ENCODE results near the gene LSM3.

The LSM3 gene

DNA sequence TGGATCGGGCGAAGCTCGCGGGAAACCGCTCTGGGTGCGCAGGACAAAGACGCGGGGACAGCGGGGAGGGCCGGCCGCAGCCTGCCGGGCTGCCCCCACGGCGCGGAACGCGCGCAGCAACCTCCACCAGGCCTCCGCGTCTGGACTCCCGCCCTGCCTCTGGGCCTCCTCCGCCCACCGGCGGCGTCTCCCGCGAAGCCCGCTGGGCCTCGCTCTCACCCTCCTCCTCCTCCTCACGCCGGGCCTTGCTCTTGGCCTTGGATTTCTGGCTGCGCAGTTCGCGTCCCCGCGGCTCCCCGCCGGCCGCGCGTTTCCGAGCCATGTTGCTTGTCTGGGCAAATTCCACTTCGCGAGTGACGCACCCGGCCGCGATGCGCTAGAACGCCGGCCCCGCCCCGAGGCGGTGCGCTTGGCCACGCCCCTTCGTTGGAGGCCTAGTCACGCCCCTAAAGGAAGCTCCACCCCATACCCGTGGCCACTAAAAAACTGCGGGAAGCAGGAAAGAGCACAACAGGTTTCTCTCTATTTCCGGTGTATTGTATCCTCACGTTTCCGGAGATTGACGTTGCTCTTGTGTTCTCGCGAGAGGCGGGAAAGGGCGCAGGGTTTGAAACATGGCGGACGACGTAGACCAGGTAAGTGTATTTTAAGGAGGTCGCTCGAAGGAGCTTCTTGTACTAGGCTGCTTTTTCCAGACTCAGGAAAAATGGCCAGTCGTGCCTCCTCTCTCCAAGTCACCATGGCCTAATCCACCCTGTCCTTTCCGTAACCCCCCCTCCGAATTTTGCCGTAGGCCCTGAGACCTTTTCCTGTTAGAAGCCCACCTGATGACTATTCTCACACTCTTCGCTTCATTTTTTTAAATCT is at the start of gene LSM3, which contains the start of gene XPC:
TSS of gene LSM3 (plus strand) at position 571 of the 867 bp plus-strand sequence. CDS start at position 615, 44 bp downstream.
TSS of gene XPC (minus strand) at position 355 of the 867 bp plus-strand sequence. CDS start at position 322, 33 bp downstream.
- peak; percentile 97 for DNase-seq

DNA sequence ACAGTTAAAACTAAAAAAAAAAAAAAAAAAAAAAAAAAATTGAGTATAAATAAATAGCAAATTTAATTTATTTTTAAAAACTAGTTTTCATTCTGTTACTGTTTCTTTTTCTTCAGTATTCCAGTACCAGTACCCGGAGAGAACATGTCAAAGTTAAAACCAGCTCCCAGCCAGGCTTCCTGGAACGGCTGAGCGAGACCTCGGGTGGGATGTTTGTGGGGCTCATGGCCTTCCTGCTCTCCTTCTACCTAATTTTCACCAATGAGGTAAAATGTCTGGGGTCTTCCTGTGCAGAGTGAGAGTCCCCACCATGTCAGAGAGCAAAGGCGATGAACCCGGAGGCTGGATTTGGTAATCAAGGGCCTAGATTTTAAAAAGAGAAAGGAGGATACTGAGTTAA is 49.3 kb upstream of the LSM3 start:
- no peak for DNase-seq

DNA sequence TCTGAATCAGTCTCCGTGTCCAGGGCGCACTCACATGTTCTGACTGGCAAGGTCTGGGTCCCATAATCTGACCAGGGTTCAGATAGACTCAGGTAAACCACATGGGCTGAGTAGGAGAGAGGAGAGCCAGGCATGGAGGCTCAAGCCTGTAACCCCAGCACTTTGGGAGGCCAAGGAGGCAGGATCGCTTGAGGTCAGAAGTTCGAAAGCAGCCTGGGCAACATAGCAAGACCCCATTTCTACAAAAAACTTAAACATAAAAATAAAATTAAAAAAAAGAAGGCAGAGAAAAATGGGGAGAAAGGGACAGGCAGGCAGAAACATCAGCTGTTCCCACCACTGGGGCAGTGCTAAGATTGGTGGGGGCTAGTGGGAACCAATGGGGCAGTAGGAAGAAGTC is 48.4 kb upstream of the LSM3 start:
- no peak for DNase-seq

DNA sequence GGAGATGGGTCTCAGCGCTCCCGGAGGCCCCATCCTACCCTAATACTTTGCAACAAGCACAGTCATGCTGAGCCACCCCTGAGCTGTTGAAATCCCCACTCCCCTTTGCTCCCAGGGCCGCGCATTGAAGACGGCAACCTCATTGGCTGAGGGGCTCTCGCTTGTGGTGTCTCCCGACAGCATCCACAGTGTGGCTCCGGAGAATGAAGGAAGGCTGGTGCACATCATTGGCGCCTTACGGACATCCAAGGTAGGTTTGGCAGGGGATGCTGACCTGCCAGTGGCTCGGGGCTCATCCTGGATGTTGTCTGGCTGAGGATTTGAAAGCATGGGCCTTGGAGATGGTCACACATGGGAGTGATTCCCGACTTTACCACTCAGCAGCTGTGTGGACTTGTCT is 47.9 kb upstream of the LSM3 start:
- DNase-seq = no peak

DNA sequence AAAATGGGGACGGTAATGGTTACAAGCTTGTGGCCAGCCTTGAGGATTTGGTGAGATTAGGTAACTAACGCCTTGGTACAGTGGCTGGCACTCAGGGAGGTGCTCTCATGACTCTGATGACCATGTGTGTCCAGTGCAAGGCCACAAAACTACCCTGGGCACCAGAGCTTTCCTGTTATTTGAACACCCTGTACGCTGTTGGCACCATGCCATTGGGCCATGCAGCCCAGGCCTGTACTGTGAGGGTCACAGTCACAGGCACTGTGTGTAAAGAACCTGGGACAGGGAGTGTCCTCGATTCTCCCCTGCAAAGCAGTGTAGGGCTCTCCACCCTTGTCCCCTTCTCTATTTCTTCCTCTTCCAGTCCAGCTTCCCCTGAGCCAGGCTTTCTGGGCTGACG is 47.5 kb upstream of the LSM3 start:
- no peak for DNase-seq

DNA sequence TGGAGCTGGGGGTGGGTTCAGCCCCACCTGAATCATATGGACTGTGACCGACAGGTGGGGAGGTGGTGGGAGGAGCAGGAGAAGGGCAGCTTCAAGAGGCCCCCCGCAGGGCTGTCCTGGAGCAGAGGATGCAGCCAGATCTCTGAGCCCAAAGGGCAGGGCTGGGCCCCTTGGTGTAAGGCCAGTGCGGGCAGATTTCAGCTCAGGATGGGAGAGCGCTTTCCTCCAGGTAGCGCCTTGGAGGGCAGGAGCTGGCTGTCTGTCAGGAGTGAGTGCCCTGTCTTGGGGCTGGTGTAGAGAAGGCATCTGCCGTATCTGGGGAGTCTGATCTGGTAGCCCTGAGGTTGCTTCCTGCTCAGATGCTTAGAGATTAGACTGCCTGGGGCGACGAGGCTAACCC is 46.5 kb upstream of the LSM3 start:
- no peak for DNase-seq

DNA sequence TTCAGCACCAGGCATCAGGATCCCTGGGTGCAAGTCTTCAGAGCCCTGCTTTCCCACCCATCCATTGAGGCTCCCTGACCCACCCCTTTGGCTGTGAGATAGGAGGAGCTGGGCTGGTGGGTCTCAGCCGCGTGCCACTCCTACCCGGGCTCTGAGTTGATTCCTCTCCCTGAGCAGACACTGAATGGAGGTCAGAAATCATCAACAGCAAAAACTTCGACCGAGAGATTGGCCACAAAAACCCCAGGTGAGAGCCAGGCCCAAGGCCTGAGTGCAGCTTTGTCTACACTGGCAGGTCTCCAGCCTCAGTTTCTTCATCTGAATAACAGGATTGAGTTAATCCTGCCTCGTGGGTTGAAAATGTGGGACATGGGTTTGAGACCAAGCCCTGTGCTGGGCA is 45.9 kb upstream of the LSM3 start:
- DNase-seq = no peak

DNA sequence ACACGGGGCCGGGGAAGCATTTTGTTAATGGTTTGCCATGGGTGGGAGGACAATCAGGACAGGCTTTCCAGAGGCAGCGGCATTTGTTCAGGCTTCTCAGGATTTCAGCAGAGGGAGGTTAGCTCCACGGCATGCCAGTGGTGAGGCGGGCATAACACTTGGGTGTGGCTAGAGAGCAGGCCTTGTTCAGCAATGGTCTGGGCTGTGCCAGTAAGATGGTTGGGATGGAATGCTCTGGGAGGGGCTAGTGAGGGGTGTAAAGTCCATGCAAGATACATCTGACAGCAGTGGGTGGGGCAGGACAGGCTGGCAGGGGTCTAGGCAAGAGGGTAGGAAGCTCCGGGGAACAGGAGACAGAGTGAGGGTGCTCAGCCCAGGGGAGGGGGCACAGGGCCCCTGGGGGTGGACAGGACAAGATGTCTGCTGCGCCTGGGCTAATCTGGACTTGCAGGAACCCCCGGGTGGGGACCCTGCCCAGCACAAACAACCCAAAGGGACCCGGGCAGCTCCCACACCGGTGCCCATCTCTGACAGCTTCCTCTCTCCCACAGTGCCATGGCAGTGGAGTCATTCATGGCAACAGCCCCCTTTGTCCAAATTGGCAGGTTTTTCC is 45.3 kb upstream of the LSM3 start:
- DNase-seq = no peak

DNA sequence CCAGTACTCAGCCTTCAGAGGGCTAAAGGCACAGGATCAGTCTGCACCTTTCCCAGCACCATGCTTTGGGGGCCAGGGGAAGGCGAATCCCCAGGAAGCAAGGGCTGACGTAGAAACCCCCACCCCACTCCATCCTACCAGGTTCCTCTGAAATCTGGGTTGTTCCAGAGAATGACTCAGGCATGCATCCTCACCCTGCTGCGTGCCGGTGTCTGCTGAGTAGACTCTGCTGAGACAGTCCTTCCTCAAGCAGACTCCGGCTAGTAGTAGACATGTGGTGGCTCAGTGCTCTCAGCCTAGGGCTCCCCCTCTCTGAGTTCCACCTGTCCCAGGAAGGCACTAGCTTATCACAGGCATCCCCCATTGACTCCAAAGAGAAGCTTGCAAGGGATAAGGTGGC is 44.7 kb upstream of the LSM3 start:
- DNase-seq = no peak

DNA sequence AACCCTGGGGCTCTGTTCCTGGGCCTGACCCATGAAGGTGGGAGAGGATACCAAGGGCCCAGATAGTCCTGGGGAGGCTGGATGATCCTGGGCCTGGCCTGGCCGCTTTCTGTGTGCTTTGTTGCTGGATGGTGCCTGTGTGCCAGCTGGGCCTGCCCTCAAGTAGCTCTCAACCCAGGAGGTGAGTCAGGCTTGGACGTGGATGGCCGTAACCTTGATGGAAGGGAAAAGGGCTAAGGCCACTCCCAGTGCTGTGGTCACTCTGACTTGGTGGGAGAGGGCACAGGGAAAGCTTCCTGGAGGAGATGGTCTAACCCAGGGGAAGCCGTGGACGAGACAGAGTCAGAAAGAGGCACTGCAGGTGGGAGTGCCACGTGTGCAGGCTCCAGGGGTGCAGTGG is 44.3 kb upstream of the LSM3 start:
- DNase-seq = no peak

DNA sequence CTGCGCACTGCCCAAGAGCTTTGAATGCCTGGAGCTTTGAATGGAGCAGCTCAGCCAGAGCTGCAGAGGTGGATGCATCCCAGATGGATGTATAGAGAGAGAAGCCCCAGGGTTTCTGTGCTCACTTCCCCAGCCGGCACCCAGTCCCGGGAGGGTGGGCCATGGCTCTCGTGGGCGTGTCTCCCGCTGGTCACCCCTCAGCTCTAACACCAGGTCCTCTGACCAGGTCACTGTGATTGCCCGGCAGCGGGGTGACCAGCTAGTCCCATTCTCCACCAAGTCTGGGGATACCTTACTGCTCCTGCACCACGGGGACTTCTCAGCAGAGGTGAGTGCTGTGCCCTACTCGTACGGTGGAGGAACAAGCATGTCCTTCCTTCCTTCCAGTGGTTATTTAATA is 43.0 kb upstream of the LSM3 start:
- no peak for DNase-seq

DNA sequence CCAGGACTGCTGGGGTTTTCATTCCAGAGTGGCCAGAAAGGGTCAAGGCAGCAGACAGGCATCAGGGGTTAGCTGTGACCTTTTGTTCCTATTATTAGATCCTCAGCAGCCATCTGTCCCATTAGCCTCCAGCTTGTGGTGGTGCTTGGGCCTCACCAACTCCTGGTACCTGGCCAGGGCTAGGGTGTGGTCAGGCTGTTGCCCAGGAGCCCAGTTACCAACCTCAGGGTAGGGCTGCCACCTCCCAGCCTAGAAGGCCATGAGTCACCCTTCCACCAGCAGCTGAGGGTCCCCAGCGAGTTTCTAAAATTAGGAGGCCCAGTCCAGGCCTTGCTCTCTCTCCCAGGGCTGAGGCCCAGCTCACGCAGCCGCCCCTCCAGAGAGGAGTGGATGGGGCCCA is 41.6 kb upstream of the LSM3 start:
- DNase-seq = no peak

DNA sequence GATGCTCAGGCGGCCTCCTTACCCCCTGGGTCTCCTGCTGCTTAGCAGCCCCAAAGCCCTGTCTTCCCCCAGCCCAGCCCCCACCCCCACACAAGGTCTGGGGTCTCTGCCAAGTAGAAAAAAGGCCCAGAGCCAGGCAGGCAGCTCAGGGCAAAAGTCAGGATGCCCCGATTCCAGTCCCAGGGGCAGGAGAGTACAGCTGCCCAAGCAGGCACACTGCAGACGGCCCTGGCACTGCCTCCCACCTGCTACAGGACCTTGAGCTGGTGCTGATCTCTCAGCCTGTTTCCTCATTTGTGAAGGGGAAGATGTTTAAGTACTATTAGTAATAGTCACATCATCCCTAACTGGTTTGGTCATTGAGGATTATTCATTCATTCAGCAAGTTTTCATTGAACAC is 41.2 kb upstream of the LSM3 start:
- DNase-seq = no peak

DNA sequence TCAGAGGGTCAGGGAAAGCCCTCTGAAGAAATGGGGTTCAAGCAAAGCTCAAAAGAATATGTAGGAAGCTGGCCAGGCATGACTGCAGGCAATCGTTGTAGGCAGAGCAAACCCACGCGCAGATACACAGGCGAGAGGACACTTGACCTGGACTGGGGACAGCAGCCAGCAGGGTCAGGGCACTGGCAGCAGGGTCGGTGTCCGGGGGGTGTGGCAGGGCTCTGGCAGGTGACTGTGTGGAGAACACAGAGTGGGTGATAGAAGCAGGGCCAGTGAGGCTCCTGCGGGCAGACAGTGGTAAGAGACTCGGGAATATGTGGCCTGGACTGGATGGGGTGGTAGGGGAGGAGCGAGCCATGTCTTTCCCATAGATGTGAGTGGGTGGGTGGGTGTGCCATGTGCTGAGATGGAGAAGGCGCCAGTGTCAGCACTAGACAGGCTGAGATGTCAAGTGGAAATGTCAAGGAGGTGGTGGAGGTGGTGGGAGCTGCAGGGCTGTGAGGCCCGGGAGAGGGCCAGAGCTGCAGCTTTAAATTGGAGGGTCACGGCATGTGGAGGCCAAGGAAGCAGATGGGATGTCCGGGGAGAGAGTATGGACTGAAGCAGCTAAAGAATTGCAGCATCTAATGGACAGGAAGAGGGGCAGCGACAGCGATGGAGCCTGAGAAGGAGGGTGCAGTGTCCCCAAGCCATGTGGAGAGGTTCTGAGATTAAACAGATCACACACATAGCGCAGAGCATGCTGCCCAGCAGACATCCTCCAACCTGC is 40.3 kb upstream of the LSM3 start:
- DNase-seq = no peak

DNA sequence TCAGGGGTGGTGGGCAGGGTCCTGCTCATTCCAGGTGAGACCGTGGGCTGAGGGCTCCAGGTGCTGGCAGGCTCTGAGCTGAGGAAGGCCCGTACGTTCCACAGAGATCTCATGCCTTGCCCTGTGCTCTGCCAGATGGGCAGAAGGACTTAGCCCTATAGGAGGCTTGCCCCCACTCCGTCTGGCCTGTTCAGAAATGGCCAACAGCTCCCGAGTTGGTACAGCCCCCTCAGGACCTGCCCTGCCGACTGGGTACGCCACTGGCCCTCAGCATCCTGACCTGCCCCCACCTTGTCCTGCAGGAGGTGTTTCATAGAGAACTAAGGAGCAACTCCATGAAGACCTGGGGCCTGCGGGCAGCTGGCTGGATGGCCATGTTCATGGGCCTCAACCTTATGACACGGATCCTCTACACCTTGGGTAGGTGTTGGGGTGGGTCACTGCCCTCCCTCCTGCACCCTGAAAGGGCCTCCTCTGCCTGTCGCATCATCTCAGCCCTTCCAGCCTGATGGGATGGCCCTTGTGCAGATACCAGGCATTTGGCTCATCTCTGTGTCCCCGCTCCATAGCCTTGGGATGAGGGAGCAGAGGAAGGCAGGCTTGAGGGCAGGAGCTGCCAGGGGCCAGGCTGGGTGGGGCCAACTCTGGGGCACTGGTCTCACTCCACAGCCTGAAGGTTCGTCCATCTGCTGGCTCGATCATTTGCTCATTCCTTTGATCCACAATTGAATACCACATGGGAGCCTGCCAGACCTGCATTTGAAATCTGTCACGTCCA is 39.5 kb upstream of the LSM3 start:
- DNase-seq = no peak

DNA sequence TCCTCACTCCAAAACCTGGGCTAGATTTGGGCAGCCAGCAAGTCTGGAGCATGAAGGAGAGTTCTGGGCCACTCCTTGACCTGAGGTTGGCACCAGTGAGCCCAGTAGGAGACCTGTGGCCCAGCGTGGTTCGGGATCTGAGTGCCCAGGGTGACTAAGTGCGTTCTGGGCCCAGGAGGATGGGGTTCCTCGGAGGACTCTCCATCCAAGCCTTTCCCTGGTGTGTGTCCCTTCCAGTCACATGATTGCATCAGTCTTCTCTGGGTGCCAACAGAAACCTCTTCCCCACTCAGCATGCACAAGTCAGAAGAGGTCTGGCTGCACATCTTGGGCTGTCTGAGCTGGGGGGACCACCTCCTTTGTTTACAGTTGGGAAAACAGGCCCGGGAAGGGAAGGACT is 38.8 kb upstream of the LSM3 start:
- no peak for DNase-seq

DNA sequence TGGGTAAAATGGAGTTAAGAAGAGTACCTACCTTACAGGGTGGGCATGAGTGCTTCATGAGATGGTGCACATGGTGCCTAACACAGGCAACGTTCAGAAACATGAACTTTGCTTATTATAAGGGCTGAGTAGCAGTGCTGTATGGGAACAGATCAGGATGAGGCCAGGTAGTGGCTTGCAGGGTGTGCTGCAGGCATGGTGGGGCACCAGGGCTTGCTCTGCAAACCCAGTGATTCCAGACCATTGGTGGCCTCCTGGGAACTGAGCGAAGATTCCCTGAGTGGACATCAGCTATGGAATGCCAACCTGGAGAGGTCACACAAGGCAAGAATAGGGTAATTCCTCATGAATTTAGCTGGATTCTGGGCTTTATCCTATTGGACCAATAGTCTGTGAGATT is 37.9 kb upstream of the LSM3 start:
- no peak for DNase-seq

DNA sequence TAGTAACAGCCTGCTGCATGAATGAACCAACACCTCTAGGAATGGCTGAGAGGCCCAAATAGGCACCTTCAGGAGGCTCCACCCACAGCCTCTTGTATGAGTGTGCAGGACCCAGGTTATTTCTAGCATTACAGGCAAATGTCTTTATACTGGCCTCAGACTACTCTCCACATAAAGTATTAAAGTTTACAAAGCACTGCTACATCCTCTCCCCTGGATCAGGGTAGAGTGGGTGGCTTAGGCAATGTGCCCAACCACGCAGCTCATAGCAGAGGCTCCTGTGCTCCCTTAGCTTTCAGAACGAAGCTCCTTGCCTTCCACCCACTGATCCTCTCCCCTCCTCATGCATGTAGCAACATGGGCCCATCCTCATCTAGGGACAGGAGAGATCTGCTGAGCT is 37.5 kb upstream of the LSM3 start:
- no peak for DNase-seq

DNA sequence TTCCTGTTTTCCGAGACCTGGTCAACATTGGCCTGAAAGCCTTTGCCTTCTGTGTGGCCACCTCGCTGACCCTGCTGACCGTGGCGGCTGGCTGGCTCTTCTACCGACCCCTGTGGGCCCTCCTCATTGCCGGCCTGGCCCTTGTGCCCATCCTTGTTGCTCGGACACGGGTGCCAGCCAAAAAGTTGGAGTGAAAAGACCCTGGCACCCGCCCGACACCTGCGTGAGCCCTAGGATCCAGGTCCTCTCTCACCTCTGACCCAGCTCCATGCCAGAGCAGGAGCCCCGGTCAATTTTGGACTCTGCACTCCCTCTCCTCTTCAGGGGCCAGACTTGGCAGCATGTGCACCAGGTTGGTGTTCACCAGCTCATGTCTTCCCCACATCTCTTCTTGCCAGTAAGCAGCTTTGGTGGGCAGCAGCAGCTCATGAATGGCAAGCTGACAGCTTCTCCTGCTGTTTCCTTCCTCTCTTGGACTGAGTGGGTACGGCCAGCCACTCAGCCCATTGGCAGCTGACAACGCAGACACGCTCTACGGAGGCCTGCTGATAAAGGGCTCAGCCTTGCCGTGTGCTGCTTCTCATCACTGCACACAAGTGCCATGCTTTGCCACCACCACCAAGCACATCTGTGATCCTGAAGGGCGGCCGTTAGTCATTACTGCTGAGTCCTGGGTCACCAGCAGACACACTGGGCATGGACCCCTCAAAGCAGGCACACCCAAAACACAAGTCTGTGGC is 36.8 kb upstream of the LSM3 start:
- DNase-seq = no peak

DNA sequence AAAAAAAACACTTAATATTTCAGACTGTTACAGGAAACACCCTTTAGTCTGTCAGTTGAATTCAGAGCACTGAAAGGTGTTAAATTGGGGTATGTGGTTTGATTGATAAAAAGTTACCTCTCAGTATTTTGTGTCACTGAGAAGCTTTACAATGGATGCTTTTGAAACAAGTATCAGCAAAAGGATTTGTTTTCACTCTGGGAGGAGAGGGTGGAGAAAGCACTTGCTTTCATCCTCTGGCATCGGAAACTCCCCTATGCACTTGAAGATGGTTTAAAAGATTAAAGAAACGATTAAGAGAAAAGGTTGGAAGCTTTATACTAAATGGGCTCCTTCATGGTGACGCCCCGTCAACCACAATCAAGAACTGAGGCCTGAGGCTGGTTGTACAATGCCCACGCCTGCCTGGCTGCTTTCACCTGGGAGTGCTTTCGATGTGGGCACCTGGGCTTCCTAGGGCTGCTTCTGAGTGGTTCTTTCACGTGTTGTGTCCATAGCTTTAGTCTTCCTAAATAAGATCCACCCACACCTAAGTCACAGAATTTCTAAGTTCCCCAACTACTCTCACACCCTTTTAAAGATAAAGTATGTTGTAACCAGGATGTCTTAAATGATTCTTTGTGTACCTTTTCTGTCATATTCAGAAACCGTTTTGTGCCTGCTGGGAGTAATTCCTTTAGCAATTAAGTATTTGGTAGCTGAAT is 35.9 kb upstream of the LSM3 start:
- peak; percentile 51 for DNase-seq

All from activated gamma-delta T cell treated with Interleukin-2 at 50 U/mL for 16 hours (primary cell).